NCI-H510A (cell line): ENCODE data around the gene GPS2.
A peak's percentile ranks its signal among the peaks of the same experiment; 100 is the strongest.
"Not testable (repeated sequence)": the region's sequence is repeated elsewhere in the genome, so short reads cannot be mapped to it uniquely, and the experiment has no call there.

Experiments used
- DNase-seq: peaks from one replicate; lab custom pipeline; 2025; lab: John Stamatoyannopoulos, UW

GPS2 gene

GRCh38 chr17:7314719-7315569 lies at the start of gene GPS2:
Gene GPS2 (minus strand): TSS chr17:7315360. CDS start chr17:7315052, 308 bp downstream.
- DNase-seq = peak; percentile 87

- DNase-seq = no peak
These were observed 48.2 kb upstream of the GPS2 start for GRCh38 chr17:7363311-7363710.

GRCh38 chr17:7361906-7362305 lies 46.7 kb upstream of the GPS2 start:
- DNase-seq = no peak

- no peak for DNase-seq
These were observed 42.2 kb upstream of the GPS2 start for GRCh38 chr17:7357381-7357780.

GRCh38 chr17:7356756-7357155 lies 41.6 kb upstream of the GPS2 start:
- no peak for DNase-seq

- DNase-seq = peak; percentile 69
These were observed 41.0 kb upstream of the GPS2 start for GRCh38 chr17:7356072-7356549.

- no peak for DNase-seq
These were observed 40.4 kb upstream of the GPS2 start for GRCh38 chr17:7355573-7355972.

GRCh38 chr17:7355053-7355452 lies 39.9 kb upstream of the GPS2 start, which contains the start of gene TMEM95:
Gene TMEM95 (plus strand): TSS chr17:7355156. CDS start chr17:7355205, 49 bp downstream.
- no peak for DNase-seq

GRCh38 chr17:7354262-7354843 lies 39.2 kb upstream of the GPS2 start:
- DNase-seq = no peak

- no peak for DNase-seq
These were observed 37.9 kb upstream of the GPS2 start for GRCh38 chr17:7352910-7353635.

GRCh38 chr17:7352503-7352889 lies 37.3 kb upstream of the GPS2 start:
- no peak for DNase-seq

GRCh38 chr17:7351665-7352502 lies 36.7 kb upstream of the GPS2 start, which contains the start of gene KCTD11:
Gene KCTD11 (plus strand): TSS chr17:7352162.
- DNase-seq = peak; percentile 38

GRCh38 chr17:7348478-7349242 lies 33.5 kb upstream of the GPS2 start:
- no peak for DNase-seq

- DNase-seq = no peak
These were observed 32.7 kb upstream of the GPS2 start for GRCh38 chr17:7347630-7348477.

- DNase-seq = no peak
These were observed 31.8 kb upstream of the GPS2 start for GRCh38 chr17:7346761-7347614.

GRCh38 chr17:7343250-7343649 lies 28.1 kb upstream of the GPS2 start:
- no peak for DNase-seq

GRCh38 chr17:7341842-7342241 lies 26.7 kb upstream of the GPS2 start:
- DNase-seq = no peak

- no peak for DNase-seq
These were observed 25.0 kb upstream of the GPS2 start for GRCh38 chr17:7340179-7340578.

- DNase-seq = not testable (repeated sequence)
These were observed 22.4 kb upstream of the GPS2 start for GRCh38 chr17:7337600-7337999.
